ENCODE results near the gene POLA2. TPM values are rescaled to one million over a fixed set of nuclear protein-coding genes. Genes with fewer than 3 reads are reported as not detected.

Gene POLA2
- polyA plus RNA-seq, 1 experiment, result 11.8 TPM

DNA sequence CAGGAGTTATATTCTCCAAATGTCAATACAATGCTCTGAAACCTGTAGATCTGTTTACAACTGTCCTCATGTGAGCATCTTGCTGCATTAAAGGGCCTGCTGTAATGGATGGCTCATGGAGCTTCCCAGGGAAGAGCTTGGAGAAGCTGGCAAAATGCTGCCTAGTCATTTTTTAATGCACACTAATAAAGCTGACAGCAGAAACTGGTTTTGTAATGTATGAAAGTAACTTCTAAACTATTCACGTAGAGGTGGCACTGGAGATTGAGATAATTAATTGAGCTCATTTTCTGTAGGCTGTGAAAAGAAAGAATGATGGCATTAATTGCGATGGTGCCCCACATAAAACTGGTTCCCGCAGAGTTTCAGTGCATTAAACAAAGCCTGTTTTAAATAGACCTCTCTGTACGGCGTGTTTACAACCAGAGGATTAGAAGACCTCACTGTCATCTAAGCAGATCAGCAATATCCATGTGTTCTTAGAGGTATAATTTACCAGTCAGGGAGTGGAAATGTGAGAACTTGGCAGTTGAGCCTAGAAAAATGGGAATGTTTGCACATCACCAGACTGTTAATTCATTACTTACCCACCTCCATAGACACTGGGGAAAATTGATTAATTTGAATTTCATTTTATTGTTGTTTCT is 16.0 kb downstream of the POLA2 start:
- CTCF ChIA-PET, result interaction anchor here (0.5 to 14.0 kb wide), 10 partner anchors 9 to 74 kb away, joined by 3 to 266 read pairs (median 7); partner anchors contain the start of genes CDC42EP2 and DPF2
- Histone ChIP-seq H3K36me3 (ENCODE audit: control insufficient read depth, insufficient read depth, low read length) (no peaks in the 10 kb centered on the region; the same call in 1 of the 2 replicates), H3K4me3 (ENCODE audit: low read depth, low read length) (no peak overlapping the region), H3K27me3 (ENCODE audit: control insufficient read depth, insufficient read depth, low read length) (no peaks in the 10 kb centered on the region)
- DNase-seq (ENCODE audit: low read depth), result no peak
- TF ChIP-seq, protein P1, sequence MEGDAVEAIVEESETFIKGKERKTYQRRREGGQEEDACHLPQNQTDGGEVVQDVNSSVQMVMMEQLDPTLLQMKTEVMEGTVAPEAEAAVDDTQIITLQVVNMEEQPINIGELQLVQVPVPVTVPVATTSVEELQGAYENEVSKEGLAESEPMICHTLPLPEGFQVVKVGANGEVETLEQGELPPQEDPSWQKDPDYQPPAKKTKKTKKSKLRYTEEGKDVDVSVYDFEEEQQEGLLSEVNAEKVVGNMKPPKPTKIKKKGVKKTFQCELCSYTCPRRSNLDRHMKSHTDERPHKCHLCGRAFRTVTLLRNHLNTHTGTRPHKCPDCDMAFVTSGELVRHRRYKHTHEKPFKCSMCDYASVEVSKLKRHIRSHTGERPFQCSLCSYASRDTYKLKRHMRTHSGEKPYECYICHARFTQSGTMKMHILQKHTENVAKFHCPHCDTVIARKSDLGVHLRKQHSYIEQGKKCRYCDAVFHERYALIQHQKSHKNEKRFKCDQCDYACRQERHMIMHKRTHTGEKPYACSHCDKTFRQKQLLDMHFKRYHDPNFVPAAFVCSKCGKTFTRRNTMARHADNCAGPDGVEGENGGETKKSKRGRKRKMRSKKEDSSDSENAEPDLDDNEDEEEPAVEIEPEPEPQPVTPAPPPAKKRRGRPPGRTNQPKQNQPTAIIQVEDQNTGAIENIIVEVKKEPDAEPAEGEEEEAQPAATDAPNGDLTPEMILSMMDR (IDR thresholded peaks at IDR 0.05; ENCODE audit: insufficient read depth, low read depth, low read length), result no peak
- POLR2A ChIA-PET, result interaction anchor here (0.6 kb wide), 1 partner anchor 155 kb away, joined by 13 read pairs; no protein-coding TSS in a partner anchor

DNA sequence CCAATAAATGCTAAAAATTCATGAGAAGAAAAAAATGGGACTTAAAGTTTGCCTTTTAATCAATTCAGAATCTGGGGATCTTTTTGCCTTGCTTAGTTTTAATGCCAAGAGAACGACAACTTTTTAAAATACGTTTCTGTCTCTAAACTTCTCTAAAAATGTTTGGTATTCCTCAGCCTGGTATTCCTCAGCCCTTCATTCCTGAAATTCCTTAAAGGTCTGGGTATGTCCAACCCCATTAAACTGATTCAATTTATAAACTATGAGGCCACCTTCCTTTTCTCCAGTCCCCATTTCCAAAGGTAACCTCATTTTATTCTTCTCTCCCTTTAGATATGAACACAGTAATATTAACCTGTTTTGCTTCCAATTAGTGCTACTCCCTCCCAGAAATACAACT is 16.6 kb downstream of the POLA2 start:
- ChIA-PET CTCF (interaction anchor here (1.0 to 14.0 kb wide), 7 partner anchors 9 to 52 kb away, joined by 3 to 266 read pairs (median 7); partner anchors contain the start of genes CDC42EP2 and DPF2), POLR2A (interaction anchor here (1.0 kb wide), 1 partner anchor 55 kb away, joined by 3 read pairs; the partner anchor contains the start of gene DPF2)
- no peak for DNase-seq (ENCODE audit: low read depth)
- no peak overlapping the region for H3K4me3 ChIP-seq (ENCODE audit: low read depth, low read length)
- no peaks in the 10 kb centered on the region for H3K27me3 ChIP-seq (ENCODE audit: control insufficient read depth, insufficient read depth, low read length)
- TF ChIP-seq, protein P1 (IDR thresholded peaks at IDR 0.05; ENCODE audit: insufficient read depth, low read depth, low read length), result no peak
- H3K36me3 ChIP-seq (ENCODE audit: control insufficient read depth, insufficient read depth, low read length), result no peaks in the 10 kb centered on the region; the same call in 1 of the 2 replicates

DNA sequence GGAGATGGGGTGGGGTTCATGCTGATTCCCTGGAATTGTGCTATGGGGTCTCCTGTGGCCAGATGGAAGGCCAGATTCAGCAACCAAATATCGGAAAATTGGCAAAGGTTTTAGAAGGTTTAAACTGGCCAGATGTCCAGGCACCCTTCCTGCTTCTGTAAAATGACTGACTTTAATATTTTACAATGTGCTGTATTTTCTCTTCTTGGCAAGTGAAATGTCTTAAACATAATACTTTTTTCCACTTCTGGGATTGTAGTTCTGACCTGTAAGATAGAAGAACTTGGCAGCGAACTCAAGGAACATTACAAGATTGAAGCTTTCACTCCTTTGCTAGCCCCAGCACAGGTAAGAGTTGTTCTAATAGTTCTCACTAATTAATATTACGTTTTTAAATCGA is 17.5 kb downstream of the POLA2 start:
- no peaks in the 10 kb centered on the region for H3K27me3 ChIP-seq (ENCODE audit: control insufficient read depth, insufficient read depth, low read length)
- no peaks in the 10 kb centered on the region; the same call in 1 of the 2 replicates for H3K36me3 ChIP-seq (ENCODE audit: control insufficient read depth, insufficient read depth, low read length)
- CTCF ChIA-PET, result interaction anchor here (1.8 to 14.0 kb wide), 5 partner anchors 10 to 51 kb away, joined by 7 to 266 read pairs (median 8); partner anchors contain the start of genes CDC42EP2 and DPF2
- DNase-seq (ENCODE audit: low read depth), result no peak
- POLR2A ChIA-PET, result interaction anchor here (1.0 to 1.1 kb wide), 2 partner anchors 12 to 54 kb away, joined by 3 read pairs; partner anchors contain the start of gene DPF2
- no peak overlapping the region for H3K4me3 ChIP-seq (ENCODE audit: low read depth, low read length)
- TF ChIP-seq, protein P1 (IDR thresholded peaks at IDR 0.05; ENCODE audit: insufficient read depth, low read depth, low read length), result no peak

DNA sequence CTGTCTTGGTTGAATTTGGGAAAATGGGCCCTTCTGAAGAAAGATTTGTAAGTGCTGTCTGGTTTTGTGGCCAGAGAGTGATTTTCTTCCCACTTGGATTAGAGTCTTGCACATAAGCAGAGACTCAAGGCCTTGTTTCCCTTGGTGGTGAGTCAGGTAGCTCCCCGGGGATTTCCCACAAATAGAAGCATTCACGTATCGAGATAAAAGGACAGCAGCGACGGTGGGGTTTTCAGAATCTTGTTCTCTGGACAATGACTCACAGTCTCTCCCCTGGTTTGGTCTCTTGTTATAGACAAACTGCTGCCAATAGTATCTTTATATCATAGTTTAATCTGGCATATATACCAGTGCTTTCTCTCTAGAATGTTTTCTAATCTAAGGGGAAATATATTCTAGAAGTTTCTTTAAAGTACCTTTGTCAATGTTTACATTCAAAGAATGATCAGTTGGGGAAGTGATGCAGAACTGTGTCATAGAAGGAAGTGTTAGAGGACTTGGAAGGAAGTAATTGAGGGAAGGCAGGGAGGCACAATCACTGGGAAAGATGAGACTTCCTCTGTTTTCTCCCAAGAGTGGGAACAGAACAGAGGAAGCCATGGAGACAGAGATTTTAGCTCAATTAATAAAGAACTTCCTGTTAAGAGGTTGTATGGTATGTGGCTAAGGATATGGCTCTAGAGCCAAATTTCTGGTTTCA is 18.1 kb downstream of the POLA2 start:
- peak; percentile 56 for DNase-seq (ENCODE audit: low read depth)
- Histone ChIP-seq H3K27me3 (ENCODE audit: control insufficient read depth, insufficient read depth, low read length) (no peaks in the 10 kb centered on the region), H3K36me3 (ENCODE audit: control insufficient read depth, insufficient read depth, low read length) (no peaks in the 10 kb centered on the region; the same call in 1 of the 2 replicates), H3K4me3 (ENCODE audit: low read depth, low read length) (no peak overlapping the region)
- ChIA-PET POLR2A (interaction anchor here (0.6 to 1.1 kb wide), 2 partner anchors 11 kb away, joined by 3 read pairs; no protein-coding TSS in a partner anchor), CTCF (interaction anchor here (0.8 to 14.0 kb wide), 5 partner anchors 10 to 51 kb away, joined by 3 to 266 read pairs (median 7); partner anchors contain the start of genes CDC42EP2 and DPF2)
- TF ChIP-seq, protein P1 (IDR thresholded peaks at IDR 0.05; ENCODE audit: insufficient read depth, low read depth, low read length), result no peak
